Activated T-cell treated with anti-CD3 and anti-CD28 coated beads for 1 hour (primary cell): ENCODE measurements around the gene MEGF6.

Source experiments
- DNase-seq: peaks from one replicate; pipeline ENCODE4 v3.0.0-alpha.2; 2020; ENCODE audit warnings: low read depth

The MEGF6 gene

DNA sequence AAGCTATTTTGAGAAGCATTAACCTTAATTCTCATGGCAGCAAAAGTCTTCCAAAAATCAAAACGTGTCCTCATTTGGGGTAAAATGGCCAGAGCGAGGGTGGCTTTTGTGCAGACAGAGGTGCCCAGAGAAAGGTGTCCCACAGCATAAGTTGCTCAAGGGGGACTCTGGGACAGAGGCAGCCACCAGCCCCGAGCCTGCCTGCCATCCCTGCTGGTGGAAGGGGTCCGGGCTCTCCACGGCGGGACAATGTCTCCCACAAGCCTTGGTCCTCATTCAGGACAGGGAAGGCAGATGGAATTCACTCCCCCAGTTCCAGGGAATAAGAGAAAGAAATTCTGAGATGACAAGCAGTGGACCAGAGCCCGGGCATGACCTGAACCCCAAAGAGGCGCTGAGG is 169.4 kb downstream of the MEGF6 start:
- DNase-seq: no peak

DNA sequence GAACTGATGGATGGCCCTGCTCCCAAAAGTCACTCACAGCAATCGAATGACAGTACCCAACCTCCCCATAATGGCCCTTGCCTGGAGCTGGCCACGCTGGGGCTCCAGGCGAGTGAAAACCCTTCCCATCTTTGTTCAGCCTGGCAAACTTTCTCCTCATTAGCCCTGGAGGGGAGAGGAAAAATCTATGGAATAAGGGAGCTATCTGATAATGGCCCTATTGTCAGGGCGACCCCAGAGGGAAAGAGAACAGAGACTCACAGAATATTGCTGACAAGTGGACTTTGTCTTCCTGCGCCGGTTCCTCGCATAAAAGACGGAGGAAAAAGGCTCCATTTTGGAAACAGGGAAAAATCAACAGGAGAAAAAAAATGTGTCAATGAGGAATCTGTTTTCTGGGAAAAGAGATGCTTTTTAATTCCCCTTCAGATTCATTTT is 169.9 kb downstream of the MEGF6 start:
- no peak for DNase-seq

DNA sequence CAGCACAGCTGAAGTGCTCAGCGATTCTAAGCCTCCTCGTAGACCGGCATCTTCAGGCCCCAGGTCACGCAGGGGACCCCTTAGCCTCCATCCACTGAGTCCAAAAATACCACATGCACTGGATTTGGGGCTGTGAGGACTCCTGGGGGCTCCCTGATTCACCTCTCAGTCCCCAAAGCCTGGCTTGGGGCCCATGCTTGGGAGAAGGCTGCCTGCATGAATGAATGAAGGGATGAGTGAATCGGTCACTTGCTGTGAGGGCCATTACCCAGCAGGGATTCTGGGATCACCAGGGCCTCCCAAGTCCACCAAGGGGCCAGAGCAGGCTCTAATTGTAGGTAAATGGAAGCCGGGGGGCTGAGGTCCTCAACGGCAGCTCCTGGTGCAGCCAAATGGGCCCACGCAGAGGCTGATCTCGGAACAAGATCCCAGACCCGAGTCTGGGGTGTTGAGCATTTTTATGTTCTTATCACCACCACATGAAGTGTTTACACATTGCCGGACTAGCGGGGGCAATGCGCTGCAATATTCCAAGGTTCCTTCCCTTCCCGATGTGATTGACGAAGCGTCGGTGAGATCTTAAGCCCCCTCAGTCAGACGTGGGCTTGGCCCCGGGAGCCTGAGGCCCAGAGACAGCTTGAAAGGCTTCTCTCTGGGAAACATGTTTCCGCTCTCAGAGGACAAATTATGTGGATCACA is 170.4 kb downstream of the MEGF6 start:
- no peak for DNase-seq

DNA sequence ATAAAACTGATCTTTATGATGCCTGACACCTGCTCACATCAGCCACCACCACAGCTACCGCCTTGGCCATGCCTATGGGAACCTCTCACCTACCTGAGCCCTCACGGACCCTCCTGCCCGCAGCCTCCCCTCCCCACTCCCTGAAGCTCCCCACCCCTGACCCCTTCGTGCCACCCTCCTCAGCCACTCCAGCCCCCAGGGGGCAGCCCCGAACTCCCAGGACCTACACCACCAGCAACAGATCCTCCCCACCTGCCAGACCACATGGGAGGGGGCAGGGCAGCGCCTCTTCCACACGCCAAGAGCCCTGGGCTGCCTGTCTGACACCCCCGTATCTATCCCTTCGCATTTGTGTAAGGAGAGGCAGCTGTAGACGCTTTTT is 171.0 kb downstream of the MEGF6 start:
- no peak for DNase-seq
